Peyer's patch (tissue), 4 donors: ENCODE data around the gene NEK2. TPM values are rescaled to one million over a fixed set of nuclear protein-coding genes. Genes with fewer than 3 reads are reported as not detected.

Source experiments
- DNase-seq, 3 donors: peaks; one replicate each; pipeline ENCODE4 v3.0.0-alpha.2; 2017 to 2019
- H3K27ac ChIP-seq, 4 donors: fragments of 200-600 bp; sonication (generic); one replicate each; pipeline ENCODE4 v1.5.1; 2016 to 2019
- H3K27me3 ChIP-seq, 2 donors: fragments of 200-600 bp; sonication (generic); one replicate each; pipeline ENCODE4 v1.5.1; 2019
- H3K36me3 ChIP-seq, 3 donors: fragments of 200-600 bp; sonication (generic); one replicate each; pipeline ENCODE4 v1.5.1; 2016 to 2019
- H3K4me1 ChIP-seq, 4 donors: fragments of 200-600 bp; sonication (generic); one replicate each; pipeline ENCODE4 v1.5.1; 2016 to 2019
- H3K4me3 ChIP-seq, 4 donors: fragments of 200-600 bp; sonication (generic); 1 replicate in 3 of 4; 2 replicates in 1 of 4; pipeline ENCODE4 v1.5.1; 2016 to 2019; ENCODE audit warnings: mild to moderate bottlenecking in 1 of 4
- H3K9me3 ChIP-seq, 4 donors: fragments of 200-600 bp; sonication (generic); one replicate each; pipeline ENCODE4 v1.5.1; 2016 to 2019; ENCODE audit warnings: mild to moderate bottlenecking in 1 of 4
- POLR2A ChIP-seq, 2 donors: fragments of 450-650 bp; IDR thresholded peaks; one replicate each; pipeline ENCODE4 v1.5.1; 2017; ENCODE audit warnings: antibody characterized with exemption in 2 of 2, mild to moderate bottlenecking in 2 of 2, moderate library complexity in 2 of 2
- total RNA-seq, 4 donors: library from RNA; depleted of rRNA; stranded (reverse); fragments of >200 nt; gene quantifications; one replicate each; pipeline ENCODE4 v1.1.0, GENCODE V29; 2016
- TF ChIP-seq, protein P1 (sequence below), 6 experiments: fragments of 450-650 bp in 4 of 6; fragments of 200-600 bp in 2 of 6; sonication (generic) in 1 of 6; IDR thresholded peaks; one replicate each; pipeline ENCODE4 v1.5.1; 2017 to 2019; ENCODE audit warnings: antibody characterized with exemption in 6 of 6, mild to moderate bottlenecking in 3 of 6, moderate library complexity in 1 of 6

Gene NEK2
- total RNA-seq, 4 donors from 2014 or later = 1.7 to 14.9 (median 5.8) TPM

DNA sequence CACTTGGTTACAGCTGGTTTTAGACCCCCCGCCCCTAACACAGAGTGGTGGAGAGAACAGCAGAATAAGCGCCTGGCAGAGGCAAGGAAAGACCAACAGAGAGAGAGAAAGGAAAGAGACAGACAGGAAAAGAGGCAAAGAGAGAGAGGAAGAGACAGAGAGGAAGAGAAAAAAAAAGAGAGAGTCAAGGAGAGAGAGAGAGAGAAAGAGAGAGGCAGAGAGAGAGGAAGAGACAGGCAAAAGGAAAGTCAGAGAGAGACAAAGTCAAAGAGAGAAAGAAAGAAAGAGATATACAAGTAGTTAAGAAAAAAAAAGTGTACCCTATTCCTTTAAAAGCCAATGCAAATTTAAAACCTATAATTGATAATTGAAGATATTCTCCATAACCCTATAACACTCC, 13.0 kb upstream of the NEK2 start:
- H3K27me3 ChIP-seq = no peaks in the 10 kb centered on the region
- no peaks in the 10 kb centered on the region for H3K9me3 ChIP-seq
- TF ChIP-seq, protein P1, sequence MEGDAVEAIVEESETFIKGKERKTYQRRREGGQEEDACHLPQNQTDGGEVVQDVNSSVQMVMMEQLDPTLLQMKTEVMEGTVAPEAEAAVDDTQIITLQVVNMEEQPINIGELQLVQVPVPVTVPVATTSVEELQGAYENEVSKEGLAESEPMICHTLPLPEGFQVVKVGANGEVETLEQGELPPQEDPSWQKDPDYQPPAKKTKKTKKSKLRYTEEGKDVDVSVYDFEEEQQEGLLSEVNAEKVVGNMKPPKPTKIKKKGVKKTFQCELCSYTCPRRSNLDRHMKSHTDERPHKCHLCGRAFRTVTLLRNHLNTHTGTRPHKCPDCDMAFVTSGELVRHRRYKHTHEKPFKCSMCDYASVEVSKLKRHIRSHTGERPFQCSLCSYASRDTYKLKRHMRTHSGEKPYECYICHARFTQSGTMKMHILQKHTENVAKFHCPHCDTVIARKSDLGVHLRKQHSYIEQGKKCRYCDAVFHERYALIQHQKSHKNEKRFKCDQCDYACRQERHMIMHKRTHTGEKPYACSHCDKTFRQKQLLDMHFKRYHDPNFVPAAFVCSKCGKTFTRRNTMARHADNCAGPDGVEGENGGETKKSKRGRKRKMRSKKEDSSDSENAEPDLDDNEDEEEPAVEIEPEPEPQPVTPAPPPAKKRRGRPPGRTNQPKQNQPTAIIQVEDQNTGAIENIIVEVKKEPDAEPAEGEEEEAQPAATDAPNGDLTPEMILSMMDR (IDR thresholded peaks at IDR 0.05) = no peak
- TF ChIP-seq POLR2A (IDR thresholded peaks at IDR 0.05) = no peak
- no peaks in the 10 kb centered on the region for H3K36me3 ChIP-seq
- no peak overlapping the region for H3K4me3 ChIP-seq
- DNase-seq = no peak
- no peaks in the 10 kb centered on the region for H3K4me1 ChIP-seq
- H3K27ac ChIP-seq = no peak overlapping the region

DNA sequence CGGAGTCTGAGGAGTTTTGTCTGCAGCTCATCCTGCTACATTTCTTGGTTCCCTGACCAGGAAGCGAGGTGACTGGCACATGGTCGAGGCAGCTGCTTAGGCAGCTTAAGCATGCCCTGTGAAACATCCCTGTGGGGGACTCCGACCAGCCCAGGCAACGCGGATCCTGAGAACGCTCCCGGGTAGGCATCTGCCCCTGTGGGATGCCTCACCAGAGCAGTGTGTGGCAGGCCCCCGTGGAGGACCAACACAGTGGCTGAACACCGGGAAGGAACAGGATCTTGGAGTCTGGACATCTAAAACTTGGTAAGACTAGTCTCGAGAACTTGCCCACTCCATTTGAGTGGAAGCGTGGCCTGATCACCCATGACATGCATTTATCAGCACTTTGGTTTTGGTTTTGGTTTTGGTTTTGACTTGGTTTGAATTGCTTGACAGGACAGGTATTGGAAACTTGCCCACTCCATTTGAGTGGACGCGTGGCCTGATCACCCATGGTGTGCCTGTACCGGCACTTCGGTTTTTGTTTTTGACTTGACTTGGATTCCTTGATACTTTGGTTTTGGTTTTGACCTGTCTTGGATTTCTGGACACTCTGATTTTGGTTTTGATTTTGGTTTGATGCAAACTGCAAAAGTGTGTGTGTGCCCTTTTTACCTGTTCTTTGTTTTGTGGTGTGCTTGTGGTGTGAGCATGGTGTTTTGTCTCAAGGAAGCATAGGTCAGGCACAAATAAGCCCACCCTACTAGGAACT, 12.2 kb upstream of the NEK2 start:
- H3K9me3 ChIP-seq = no peaks in the 10 kb centered on the region
- DNase-seq = no peak

DNA sequence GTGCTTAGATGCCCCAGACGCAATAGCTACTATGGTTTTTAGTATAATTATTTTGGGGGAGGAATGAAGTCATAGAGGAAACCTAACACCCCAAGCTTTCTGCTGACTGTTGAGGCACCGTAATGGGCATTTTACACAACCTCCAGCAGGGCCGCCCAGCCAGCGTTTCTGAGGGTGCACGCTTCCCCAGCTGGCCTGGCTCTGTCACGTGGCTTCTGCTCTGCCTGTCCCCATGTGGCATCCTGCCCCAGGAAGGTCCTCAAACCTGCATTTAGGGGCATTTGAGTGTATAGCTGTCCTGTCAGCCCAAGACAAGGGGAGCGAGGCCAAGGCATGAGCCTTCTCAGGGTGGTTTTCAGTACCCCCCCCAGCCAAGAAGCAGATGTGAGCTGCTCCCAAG, 10.4 kb upstream of the NEK2 start:
- Histone ChIP-seq H3K27ac (no peak overlapping the region), H3K27me3 (no peaks in the 10 kb centered on the region), H3K36me3 (no peaks in the 10 kb centered on the region), H3K4me3 (no peak overlapping the region), H3K4me1 (peaks cover 0 to 8% (median 0%) of the 10 kb centered on the region in 4 donors), H3K9me3 (no peaks in the 10 kb centered on the region)
- no peak for TF ChIP-seq POLR2A (IDR thresholded peaks at IDR 0.05)
- TF ChIP-seq, protein P1 (IDR thresholded peaks at IDR 0.05) = no peak
- no peak for DNase-seq

More for the DNA sequence above, 12.2 kb upstream of the NEK2 start:
- TF ChIP-seq POLR2A (IDR thresholded peaks at IDR 0.05) = no peak
- TF ChIP-seq, protein P1 (IDR thresholded peaks at IDR 0.05) = no peak
- no peak overlapping the region for H3K27ac ChIP-seq
- H3K36me3 ChIP-seq = no peaks in the 10 kb centered on the region
- H3K27me3 ChIP-seq = no peaks in the 10 kb centered on the region
- H3K4me3 ChIP-seq = no peak overlapping the region
- H3K4me1 ChIP-seq = no peaks in the 10 kb centered on the region

DNA sequence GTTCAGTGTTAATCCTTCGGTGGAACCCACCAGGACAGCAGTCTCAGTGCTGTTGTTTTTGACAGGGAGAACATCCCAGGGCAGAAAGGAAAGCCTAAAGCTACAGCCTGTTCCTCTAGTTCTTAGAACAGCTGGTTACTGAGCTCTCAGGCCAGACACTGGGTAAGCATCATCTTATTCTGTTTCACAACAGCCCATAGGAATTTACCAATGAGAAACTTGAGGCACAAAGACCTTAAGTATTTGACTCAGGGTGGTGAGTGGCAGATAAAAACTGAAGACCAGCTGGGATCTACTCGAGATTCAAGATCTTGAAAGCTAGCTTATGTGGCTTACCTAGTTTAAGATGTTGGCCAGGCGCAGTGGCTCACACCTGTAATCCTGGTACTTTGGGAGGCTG, 9.4 kb upstream of the NEK2 start:
- peaks cover 0 to 8% (median 0%) of the 10 kb centered on the region in 4 donors for H3K4me1 ChIP-seq
- no peak overlapping the region for H3K27ac ChIP-seq
- H3K36me3 ChIP-seq = no peaks in the 10 kb centered on the region
- TF ChIP-seq POLR2A (IDR thresholded peaks at IDR 0.05) = no peak
- TF ChIP-seq, protein P1 (IDR thresholded peaks at IDR 0.05) = no peak
- no peaks in the 10 kb centered on the region for H3K27me3 ChIP-seq
- no peak overlapping the region for H3K4me3 ChIP-seq
- DNase-seq = no peak
- no peaks in the 10 kb centered on the region for H3K9me3 ChIP-seq

DNA sequence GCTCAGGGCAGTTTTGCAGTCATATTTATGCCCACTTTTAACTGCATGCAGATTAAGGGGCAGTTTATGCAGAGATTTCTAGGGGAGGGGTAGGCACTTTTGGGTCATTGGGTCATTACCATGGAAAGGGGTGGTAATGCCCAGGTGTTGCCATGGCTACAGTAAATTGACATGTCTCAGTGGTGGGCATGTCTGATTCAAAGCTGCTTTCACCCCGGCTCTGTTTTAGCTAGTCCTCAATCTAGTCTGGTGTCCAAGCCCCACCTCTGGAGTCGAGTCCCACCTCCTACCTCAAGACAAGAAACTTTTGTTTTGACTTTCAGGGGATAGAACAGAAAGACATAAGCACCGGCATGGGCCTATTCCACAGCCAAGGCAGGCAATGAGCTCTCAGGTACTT, 8.9 kb upstream of the NEK2 start:
- DNase-seq = no peak
- H3K36me3 ChIP-seq = no peaks in the 10 kb centered on the region
- no peak overlapping the region for H3K27ac ChIP-seq
- H3K27me3 ChIP-seq = no peaks in the 10 kb centered on the region
- peaks cover 0 to 8% (median 0%) of the 10 kb centered on the region in 4 donors for H3K4me1 ChIP-seq
- no peak overlapping the region for H3K4me3 ChIP-seq
- TF ChIP-seq, protein P1 (IDR thresholded peaks at IDR 0.05) = no peak
- no peak for TF ChIP-seq POLR2A (IDR thresholded peaks at IDR 0.05)
- H3K9me3 ChIP-seq = no peaks in the 10 kb centered on the region
